ENCODE measurements around the gene EPS8L3.
"Not testable (repeated sequence)": the region's sequence is repeated elsewhere in the genome, so short reads cannot be mapped to it uniquely, and the experiment has no call there.

EPS8L3 gene

GRCh38 chr1:109748311-109748710, 15.4 kb downstream of the EPS8L3 start:
- DNase-seq (ENCODE audit: extremely low read depth in 1 of 2, low read depth in 1 of 2), result not testable (repeated sequence)

- DNase-seq (ENCODE audit: extremely low read depth in 1 of 2, low read depth in 1 of 2), result no peak
Observed at GRCh38 chr1:109740615-109741373, 22.9 kb downstream of the EPS8L3 start, which contains the start of gene GSTM3. Gene GSTM3 (minus strand): TSS chr1:109741038. CDS start chr1:109740287, 751 bp downstream.

GRCh38 chr1:109739738-109740614, 23.7 kb downstream of the EPS8L3 start:
- DNase-seq (ENCODE audit: extremely low read depth in 1 of 2, low read depth in 1 of 2), result peak; percentile 62 to 74

GRCh38 chr1:109733236-109733870, 30.4 kb downstream of the EPS8L3 start:
- no peak for DNase-seq (ENCODE audit: extremely low read depth in 1 of 2, low read depth in 1 of 2)

GRCh38 chr1:109732390-109732881, 31.3 kb downstream of the EPS8L3 start:
- DNase-seq (ENCODE audit: extremely low read depth in 1 of 2, low read depth in 1 of 2), result no peak

- no peak for DNase-seq (ENCODE audit: extremely low read depth in 1 of 2, low read depth in 1 of 2)
Observed at GRCh38 chr1:109730666-109731065, 33.1 kb downstream of the EPS8L3 start.

- no peak for DNase-seq (ENCODE audit: extremely low read depth in 1 of 2, low read depth in 1 of 2)
Observed at GRCh38 chr1:109728870-109729269, 34.9 kb downstream of the EPS8L3 start.

- no peak for DNase-seq (ENCODE audit: extremely low read depth in 1 of 2, low read depth in 1 of 2)
Observed at GRCh38 chr1:109726728-109727373, 36.9 kb downstream of the EPS8L3 start.

- no peak for DNase-seq (ENCODE audit: extremely low read depth in 1 of 2, low read depth in 1 of 2)
Observed at GRCh38 chr1:109726007-109726406, 37.7 kb downstream of the EPS8L3 start.

GRCh38 chr1:109725510-109725909, 38.2 kb downstream of the EPS8L3 start:
- no peak for DNase-seq (ENCODE audit: extremely low read depth in 1 of 2, low read depth in 1 of 2)

GRCh38 chr1:109724933-109725332, 38.8 kb downstream of the EPS8L3 start:
- no peak for DNase-seq (ENCODE audit: extremely low read depth in 1 of 2, low read depth in 1 of 2)

GRCh38 chr1:109722908-109723691, 40.6 kb downstream of the EPS8L3 start:
- DNase-seq (ENCODE audit: extremely low read depth in 1 of 2, low read depth in 1 of 2), result no peak

- no peak for DNase-seq (ENCODE audit: extremely low read depth in 1 of 2, low read depth in 1 of 2)
Observed at GRCh38 chr1:109721971-109722370, 41.8 kb downstream of the EPS8L3 start.

GRCh38 chr1:109721042-109721441, 42.7 kb downstream of the EPS8L3 start:
- no peak for DNase-seq (ENCODE audit: extremely low read depth in 1 of 2, low read depth in 1 of 2)

GRCh38 chr1:109719337-109719837, 44.3 kb downstream of the EPS8L3 start:
- DNase-seq (ENCODE audit: extremely low read depth in 1 of 2, low read depth in 1 of 2), result no peak

- DNase-seq (ENCODE audit: extremely low read depth in 1 of 2, low read depth in 1 of 2), result no peak
Observed at GRCh38 chr1:109718495-109718894, 45.2 kb downstream of the EPS8L3 start.

GRCh38 chr1:109717729-109718128, 46.0 kb downstream of the EPS8L3 start:
- no peak for DNase-seq (ENCODE audit: extremely low read depth in 1 of 2, low read depth in 1 of 2)

- DNase-seq (ENCODE audit: extremely low read depth in 1 of 2, low read depth in 1 of 2), result no peak
Observed at GRCh38 chr1:109716570-109717090, 47.1 kb downstream of the EPS8L3 start.

GRCh38 chr1:109716121-109716520, 47.6 kb downstream of the EPS8L3 start:
- DNase-seq (ENCODE audit: extremely low read depth in 1 of 2, low read depth in 1 of 2), result no peak

All from activated CD8-positive, alpha-beta memory T cell treated with anti-CD3 and anti-CD28 coated beads for 1 hour (primary cell).